ENCODE measurements around the gene APOB. TPM values are rescaled to one million over a fixed set of nuclear protein-coding genes. Genes with fewer than 3 reads are reported as not detected.

The APOB gene
- total and polyA plus RNA-seq, 2 of the 13 experiments (the other 11 are each of a cell fraction or from before 2014, with no cell fraction given) = 1,569 to 2,515 TPM

- TF ChIP-seq, protein P1, sequence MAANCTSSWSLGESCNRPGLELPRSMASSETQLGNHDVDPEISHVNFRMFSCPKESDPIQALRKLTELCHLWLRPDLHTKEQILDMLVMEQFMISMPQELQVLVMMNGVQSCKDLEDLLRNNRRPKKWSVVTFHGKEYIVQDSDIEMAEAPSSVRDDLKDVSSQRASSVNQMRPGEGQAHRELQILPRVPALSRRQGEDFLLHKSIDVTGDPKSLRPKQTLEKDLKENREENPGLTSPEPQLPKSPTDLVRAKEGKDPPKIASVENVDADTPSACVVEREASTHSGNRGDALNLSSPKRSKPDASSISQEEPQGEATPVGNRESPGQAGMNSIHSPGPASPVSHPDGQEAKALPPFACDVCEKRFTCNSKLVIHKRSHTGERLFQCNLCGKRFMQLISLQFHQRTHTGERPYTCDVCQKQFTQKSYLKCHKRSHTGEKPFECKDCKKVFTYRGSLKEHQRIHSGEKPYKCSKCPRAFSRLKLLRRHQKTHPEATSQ (CRISPR knock-in tag; IDR thresholded peaks at IDR 0.05; ENCODE audit: borderline replicate concordance) = peak; percentile 36; the same call in 1 of the 2 replicates
- TF ChIP-seq ZNF501 (CRISPR knock-in tag; IDR thresholded peaks at IDR 0.05) (no peak), ZNF20 (CRISPR knock-in tag; IDR thresholded peaks at IDR 0.05) (no peak), ZNF879 (CRISPR knock-in tag; IDR thresholded peaks at IDR 0.05) (peak; percentile 84; the same call in 1 of the 2 replicates), THAP11 (CRISPR knock-in tag; IDR thresholded peaks at IDR 0.05) (no peak), NR1H2 (CRISPR knock-in tag; IDR thresholded peaks at IDR 0.05; ENCODE audit: borderline replicate concordance, low read depth) (no peak), MEIS1 (CRISPR knock-in tag; IDR thresholded peaks at IDR 0.05; ENCODE audit: borderline replicate concordance) (no peak), ESRRA (CRISPR knock-in tag; IDR thresholded peaks at IDR 0.05; ENCODE audit: low read depth) (no peak), ZSCAN30 (CRISPR knock-in tag; IDR thresholded peaks at IDR 0.05) (no peak), FOSL2 (CRISPR knock-in tag; IDR thresholded peaks at IDR 0.05) (peak; percentile 18; the same call in 1 of the 2 replicates), CENPX (CRISPR knock-in tag; IDR thresholded peaks at IDR 0.05) (no peak), ZBTB21 (CRISPR knock-in tag; IDR thresholded peaks at IDR 0.05) (no peak; the same call in 1 of the 2 replicates), NONO (IDR thresholded peaks at IDR 0.05) (no peak), NONO (CRISPR knock-in tag; conservative IDR thresholded peaks at IDR 0.05) (peak; percentile 32; the same call in 1 of the 2 replicates), CBX5 (CRISPR knock-in tag; IDR thresholded peaks at IDR 0.05; ENCODE audit: borderline replicate concordance) (0 out of 2 replicates have a peak, but pooled peaks have one; percentile 36), SPEN (CRISPR knock-in tag; IDR thresholded peaks at IDR 0.05; ENCODE audit: low read depth) (peak; percentile 77; the same call in 1 of the 2 replicates), ZNF160 (CRISPR knock-in tag; IDR thresholded peaks at IDR 0.05) (0 out of 2 replicates have a peak, but pooled peaks have one; percentile 10)
- TF ChIP-seq, protein P2, sequence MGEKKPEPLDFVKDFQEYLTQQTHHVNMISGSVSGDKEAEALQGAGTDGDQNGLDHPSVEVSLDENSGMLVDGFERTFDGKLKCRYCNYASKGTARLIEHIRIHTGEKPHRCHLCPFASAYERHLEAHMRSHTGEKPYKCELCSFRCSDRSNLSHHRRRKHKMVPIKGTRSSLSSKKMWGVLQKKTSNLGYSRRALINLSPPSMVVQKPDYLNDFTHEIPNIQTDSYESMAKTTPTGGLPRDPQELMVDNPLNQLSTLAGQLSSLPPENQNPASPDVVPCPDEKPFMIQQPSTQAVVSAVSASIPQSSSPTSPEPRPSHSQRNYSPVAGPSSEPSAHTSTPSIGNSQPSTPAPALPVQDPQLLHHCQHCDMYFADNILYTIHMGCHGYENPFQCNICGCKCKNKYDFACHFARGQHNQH (CRISPR knock-in tag; IDR thresholded peaks at IDR 0.05) = no peak
- TF ChIP-seq, protein P3, sequence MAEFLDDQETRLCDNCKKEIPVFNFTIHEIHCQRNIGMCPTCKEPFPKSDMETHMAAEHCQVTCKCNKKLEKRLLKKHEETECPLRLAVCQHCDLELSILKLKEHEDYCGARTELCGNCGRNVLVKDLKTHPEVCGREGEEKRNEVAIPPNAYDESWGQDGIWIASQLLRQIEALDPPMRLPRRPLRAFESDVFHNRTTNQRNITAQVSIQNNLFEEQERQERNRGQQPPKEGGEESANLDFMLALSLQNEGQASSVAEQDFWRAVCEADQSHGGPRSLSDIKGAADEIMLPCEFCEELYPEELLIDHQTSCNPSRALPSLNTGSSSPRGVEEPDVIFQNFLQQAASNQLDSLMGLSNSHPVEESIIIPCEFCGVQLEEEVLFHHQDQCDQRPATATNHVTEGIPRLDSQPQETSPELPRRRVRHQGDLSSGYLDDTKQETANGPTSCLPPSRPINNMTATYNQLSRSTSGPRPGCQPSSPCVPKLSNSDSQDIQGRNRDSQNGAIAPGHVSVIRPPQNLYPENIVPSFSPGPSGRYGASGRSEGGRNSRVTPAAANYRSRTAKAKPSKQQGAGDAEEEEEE (CRISPR knock-in tag; IDR thresholded peaks at IDR 0.05; ENCODE audit: borderline replicate concordance) = no peak
- TF ChIP-seq, protein P4, sequence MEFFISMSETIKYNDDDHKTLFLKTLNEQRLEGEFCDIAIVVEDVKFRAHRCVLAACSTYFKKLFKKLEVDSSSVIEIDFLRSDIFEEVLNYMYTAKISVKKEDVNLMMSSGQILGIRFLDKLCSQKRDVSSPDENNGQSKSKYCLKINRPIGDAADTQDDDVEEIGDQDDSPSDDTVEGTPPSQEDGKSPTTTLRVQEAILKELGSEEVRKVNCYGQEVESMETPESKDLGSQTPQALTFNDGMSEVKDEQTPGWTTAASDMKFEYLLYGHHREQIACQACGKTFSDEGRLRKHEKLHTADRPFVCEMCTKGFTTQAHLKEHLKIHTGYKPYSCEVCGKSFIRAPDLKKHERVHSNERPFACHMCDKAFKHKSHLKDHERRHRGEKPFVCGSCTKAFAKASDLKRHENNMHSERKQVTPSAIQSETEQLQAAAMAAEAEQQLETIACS (CRISPR knock-in tag; IDR thresholded peaks at IDR 0.05) = no peak
Measured at GRCh38 chr2:21008790-21009661, 34.8 kb downstream of the APOB start (continued).

Data from HepG2 (cell line).